ENCODE measurements around the gene ATXN7L1.
"Not testable (repeated sequence)": the region's sequence is repeated elsewhere in the genome, so short reads cannot be mapped to it uniquely, and the experiment has no call there.

The ATXN7L1 gene

GRCh38 chr7:105887569-105888189 is 11.3 kb upstream of the ATXN7L1 start:
- DNase-seq = no peak

- no peak for DNase-seq
These were observed 10.4 kb upstream of the ATXN7L1 start for GRCh38 chr7:105886776-105887175.

- DNase-seq = peak; percentile 23
These were observed 9.2 kb upstream of the ATXN7L1 start for GRCh38 chr7:105885387-105886111.

GRCh38 chr7:105883179-105883578 is 6.8 kb upstream of the ATXN7L1 start:
- not testable (repeated sequence) for DNase-seq

GRCh38 chr7:105881439-105881838 is 5.0 kb upstream of the ATXN7L1 start:
- DNase-seq = no peak

GRCh38 chr7:105880571-105881330 is 4.4 kb upstream of the ATXN7L1 start:
- DNase-seq = no peak

GRCh38 chr7:105879782-105880181 is 3.4 kb upstream of the ATXN7L1 start:
- DNase-seq = no peak

- DNase-seq = no peak
These were observed 2.6 kb upstream of the ATXN7L1 start for GRCh38 chr7:105878746-105879605.

GRCh38 chr7:105877736-105878135 is 1.3 kb upstream of the ATXN7L1 start:
- no peak for DNase-seq

- no peak for DNase-seq
These were observed 684 bp upstream of the ATXN7L1 start for GRCh38 chr7:105876964-105877601.

GRCh38 chr7:105875505-105875904 is 894 bp downstream of the ATXN7L1 start:
- no peak for DNase-seq

- no peak for DNase-seq
These were observed 2.3 kb downstream of the ATXN7L1 start for GRCh38 chr7:105874055-105874454.

GRCh38 chr7:105872491-105872890 is 3.9 kb downstream of the ATXN7L1 start:
- DNase-seq = no peak

GRCh38 chr7:105871142-105871541 is 5.3 kb downstream of the ATXN7L1 start:
- DNase-seq = no peak

GRCh38 chr7:105866102-105866801 is 10.1 kb downstream of the ATXN7L1 start:
- DNase-seq = no peak

GRCh38 chr7:105863876-105864275 is 12.5 kb downstream of the ATXN7L1 start:
- DNase-seq = no peak

- DNase-seq = no peak
These were observed 13.6 kb downstream of the ATXN7L1 start for GRCh38 chr7:105862770-105863169.

GRCh38 chr7:105862276-105862675 is 14.1 kb downstream of the ATXN7L1 start:
- no peak for DNase-seq

- DNase-seq = no peak
These were observed 15.2 kb downstream of the ATXN7L1 start for GRCh38 chr7:105861224-105861623.

- DNase-seq = no peak
These were observed 15.6 kb downstream of the ATXN7L1 start for GRCh38 chr7:105860793-105861192.
